Measurements from ENCODE around the gene PTH1R.

DNA sequence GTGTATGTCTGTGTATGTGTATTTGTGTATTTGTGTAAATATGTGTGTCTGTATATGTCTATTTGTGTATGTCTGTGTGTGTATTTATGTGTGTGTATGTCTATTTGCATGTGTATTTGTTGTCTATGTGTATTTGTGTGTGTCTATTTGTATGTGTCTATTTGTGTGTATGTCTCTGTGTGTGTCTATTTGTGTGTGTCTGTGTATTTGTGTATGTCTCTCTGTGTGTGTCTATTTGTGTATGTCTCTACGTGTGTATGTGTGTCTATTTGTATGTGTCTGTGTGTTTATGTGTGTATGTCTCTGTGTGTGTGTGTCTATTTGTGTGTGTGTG lies 30.4 kb downstream of the PTH1R start:
- TF ChIP-seq, protein P1, sequence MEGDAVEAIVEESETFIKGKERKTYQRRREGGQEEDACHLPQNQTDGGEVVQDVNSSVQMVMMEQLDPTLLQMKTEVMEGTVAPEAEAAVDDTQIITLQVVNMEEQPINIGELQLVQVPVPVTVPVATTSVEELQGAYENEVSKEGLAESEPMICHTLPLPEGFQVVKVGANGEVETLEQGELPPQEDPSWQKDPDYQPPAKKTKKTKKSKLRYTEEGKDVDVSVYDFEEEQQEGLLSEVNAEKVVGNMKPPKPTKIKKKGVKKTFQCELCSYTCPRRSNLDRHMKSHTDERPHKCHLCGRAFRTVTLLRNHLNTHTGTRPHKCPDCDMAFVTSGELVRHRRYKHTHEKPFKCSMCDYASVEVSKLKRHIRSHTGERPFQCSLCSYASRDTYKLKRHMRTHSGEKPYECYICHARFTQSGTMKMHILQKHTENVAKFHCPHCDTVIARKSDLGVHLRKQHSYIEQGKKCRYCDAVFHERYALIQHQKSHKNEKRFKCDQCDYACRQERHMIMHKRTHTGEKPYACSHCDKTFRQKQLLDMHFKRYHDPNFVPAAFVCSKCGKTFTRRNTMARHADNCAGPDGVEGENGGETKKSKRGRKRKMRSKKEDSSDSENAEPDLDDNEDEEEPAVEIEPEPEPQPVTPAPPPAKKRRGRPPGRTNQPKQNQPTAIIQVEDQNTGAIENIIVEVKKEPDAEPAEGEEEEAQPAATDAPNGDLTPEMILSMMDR (conservative IDR thresholded peaks at IDR 0.05 in 1 of 2, IDR thresholded peaks at IDR 0.05 in 1 of 2; ENCODE audit: extremely low read depth in 1 of 2, insufficient read depth in 1 of 2, low read depth in 1 of 2, low read length in 2 of 2) = no peak
- no peak for TF ChIP-seq EZH2 (IDR thresholded peaks at IDR 0.05; ENCODE audit: borderline replicate concordance, low read length)

All from mammary epithelial cell (primary cell).